A673 (cell line): ENCODE measurements around the gene KIAA1328. TPM values are rescaled to one million over a fixed set of nuclear protein-coding genes. Genes with fewer than 3 reads are reported as not detected.

Experiments used
- BruUV-seq: library from RNA; stranded (reverse); fragments of 400-500 nt; replicated peaks from 2 replicates; lab custom pipeline; 2021; lab: Mats Ljungman, UMichigan
- CTCF ChIA-PET: fragments of 300-600 bp; sonication (Branson Sonifier 250); formaldehyde crosslinking; loops from one replicate; lab custom pipeline; 2022; ENCODE audit warnings: antibody characterized with exemption; lab: Charles Lee
- POLR2A ChIA-PET: fragments of 300-600 bp; sonication (Branson Sonifier 250); formaldehyde crosslinking; loops from one replicate; lab custom pipeline; 2022; ENCODE audit warnings: antibody characterized with exemption; ENCODE audit not compliant: low non-redundant PET; lab: Charles Lee
- DNase-seq: peaks from one replicate; pipeline ENCODE4 v3.0.0-alpha.2; 2015; ENCODE audit warnings: low spot score
- H3K27ac ChIP-seq: fragments of 200-600 bp; sonication (generic); 2 replicates; pipeline ENCODE4 v1.5.1; 2016; ENCODE audit warnings: mixed run types, low read depth, mild to moderate bottlenecking, mixed read lengths, antibody characterized with exemption, low read length; ENCODE audit not compliant: poor library complexity, severe bottlenecking
- H3K27me3 ChIP-seq: fragments of 200-600 bp; sonication (generic); replicated peaks from 2 replicates; pipeline ENCODE4 v1.6.1; 2017; ENCODE audit warnings: mixed run types, low read depth, mild to moderate bottlenecking, mixed read lengths, antibody characterized with exemption, low read length; ENCODE audit not compliant: insufficient read depth, poor library complexity
- H3K36me3 ChIP-seq: fragments of 200-600 bp; sonication (generic); 2 replicates; pipeline ENCODE4 v1.6.1; 2016; ENCODE audit warnings: mixed run types, mild to moderate bottlenecking, mixed read lengths, antibody characterized with exemption, low read length; ENCODE audit not compliant: insufficient read depth, poor library complexity, severe bottlenecking
- H3K4me1 ChIP-seq: fragments of 200-600 bp; sonication (generic); 2 replicates; pipeline ENCODE4 v1.6.1; 2017; ENCODE audit warnings: mixed run types, mild to moderate bottlenecking, mixed read lengths, antibody characterized with exemption, low read length; ENCODE audit not compliant: insufficient read depth, poor library complexity, severe bottlenecking
- H3K4me3 ChIP-seq: fragments of 200-600 bp; sonication (generic); 2 replicates; pipeline ENCODE4 v1.5.1; 2016; ENCODE audit warnings: low read depth, mixed run types, mild to moderate bottlenecking, mixed read lengths, low read length; ENCODE audit not compliant: poor library complexity, severe bottlenecking
- H3K9me3 ChIP-seq: fragments of 200-600 bp; sonication (generic); 2 replicates; pipeline ENCODE4 v1.6.1; 2016; ENCODE audit warnings: mixed run types, low read depth, mild to moderate bottlenecking, mixed read lengths, antibody characterized with exemption, low read length; ENCODE audit not compliant: poor library complexity, severe bottlenecking
- EZH2 ChIP-seq: fragments of 200-600 bp; sonication (generic); IDR thresholded peaks from 2 replicates; pipeline ENCODE4 v1.6.1; 2017; ENCODE audit warnings: borderline replicate concordance, low read depth, mild to moderate bottlenecking, mixed read lengths, antibody characterized with exemption, low read length; ENCODE audit not compliant: poor library complexity, severe bottlenecking
- intact Hi-C: fragments of 100-400 bp; cut with micrococcal nuclease; formaldehyde crosslinking; loops from one replicate; pipeline ENCODE4 v1.10.0; 2022; ENCODE audit not compliant: unreplicated experiment
- total RNA-seq: library from RNA; stranded (reverse); gene quantifications from 2 replicates; pipeline ENCODE4 v1.2.3, GENCODE V29; 2021
- TF ChIP-seq, protein P1 (sequence below): fragments of 300-800, 200-600 bp; sonication (generic); conservative IDR thresholded peaks from 2 replicates; pipeline ENCODE4 v1.5.1; 2017; ENCODE audit warnings: low read depth, mild to moderate bottlenecking, antibody characterized with exemption, low read length, moderate library complexity, mixed read lengths

The KIAA1328 gene
- total RNA-seq, 1 experiment from 2014 or later, result 6.5 TPM

DNA sequence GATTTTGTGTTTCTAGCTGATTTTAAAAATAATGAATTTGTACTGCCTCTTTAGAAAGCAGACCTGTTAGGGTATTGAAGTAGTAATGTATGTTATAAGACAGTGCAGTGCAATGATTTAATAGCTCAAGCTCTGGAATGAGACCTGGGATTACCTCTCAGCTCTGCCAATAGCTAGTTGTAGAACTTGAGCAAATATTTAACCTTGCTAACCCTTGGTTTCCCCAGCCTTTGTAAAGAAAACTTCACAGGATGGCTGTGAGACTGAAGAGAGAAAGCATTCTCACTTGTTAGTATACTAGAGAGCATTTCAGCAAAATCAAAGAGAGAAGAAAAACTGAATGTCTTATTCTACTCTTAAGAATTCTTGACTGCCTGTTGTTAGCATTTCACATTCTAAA lies 293.9 kb downstream of the KIAA1328 start:
- BruUV-seq, result no TSS peak
- Histone ChIP-seq H3K9me3 (no peaks in the 10 kb centered on the region), H3K27me3 (no peaks in the 10 kb centered on the region), H3K4me1 (no peaks in the 10 kb centered on the region), H3K27ac (no peak overlapping the region), H3K36me3 (no peaks in the 10 kb centered on the region), H3K4me3 (no peak overlapping the region)
- POLR2A ChIA-PET, result no interaction called here
- CTCF ChIA-PET, result no interaction called here
- DNase-seq, result no peak
- intact Hi-C loops, result no loop called here
- TF ChIP-seq, protein P1, sequence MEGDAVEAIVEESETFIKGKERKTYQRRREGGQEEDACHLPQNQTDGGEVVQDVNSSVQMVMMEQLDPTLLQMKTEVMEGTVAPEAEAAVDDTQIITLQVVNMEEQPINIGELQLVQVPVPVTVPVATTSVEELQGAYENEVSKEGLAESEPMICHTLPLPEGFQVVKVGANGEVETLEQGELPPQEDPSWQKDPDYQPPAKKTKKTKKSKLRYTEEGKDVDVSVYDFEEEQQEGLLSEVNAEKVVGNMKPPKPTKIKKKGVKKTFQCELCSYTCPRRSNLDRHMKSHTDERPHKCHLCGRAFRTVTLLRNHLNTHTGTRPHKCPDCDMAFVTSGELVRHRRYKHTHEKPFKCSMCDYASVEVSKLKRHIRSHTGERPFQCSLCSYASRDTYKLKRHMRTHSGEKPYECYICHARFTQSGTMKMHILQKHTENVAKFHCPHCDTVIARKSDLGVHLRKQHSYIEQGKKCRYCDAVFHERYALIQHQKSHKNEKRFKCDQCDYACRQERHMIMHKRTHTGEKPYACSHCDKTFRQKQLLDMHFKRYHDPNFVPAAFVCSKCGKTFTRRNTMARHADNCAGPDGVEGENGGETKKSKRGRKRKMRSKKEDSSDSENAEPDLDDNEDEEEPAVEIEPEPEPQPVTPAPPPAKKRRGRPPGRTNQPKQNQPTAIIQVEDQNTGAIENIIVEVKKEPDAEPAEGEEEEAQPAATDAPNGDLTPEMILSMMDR, result no peak
- no peak for TF ChIP-seq EZH2

GRCh38 chr18:37124516-37124915 lies 295.6 kb downstream of the KIAA1328 start:
- Histone ChIP-seq H3K9me3 (no peaks in the 10 kb centered on the region), H3K4me3 (no peak overlapping the region), H3K4me1 (no peaks in the 10 kb centered on the region), H3K27me3 (no peaks in the 10 kb centered on the region), H3K36me3 (no peaks in the 10 kb centered on the region), H3K27ac (no peak overlapping the region)
- intact Hi-C loops, result no loop called here
- CTCF ChIA-PET, result no interaction called here
- POLR2A ChIA-PET, result no interaction called here
- no peak for DNase-seq
- TF ChIP-seq, protein P1, result no peak
- TF ChIP-seq EZH2, result no peak
- no TSS peak for BruUV-seq

DNA sequence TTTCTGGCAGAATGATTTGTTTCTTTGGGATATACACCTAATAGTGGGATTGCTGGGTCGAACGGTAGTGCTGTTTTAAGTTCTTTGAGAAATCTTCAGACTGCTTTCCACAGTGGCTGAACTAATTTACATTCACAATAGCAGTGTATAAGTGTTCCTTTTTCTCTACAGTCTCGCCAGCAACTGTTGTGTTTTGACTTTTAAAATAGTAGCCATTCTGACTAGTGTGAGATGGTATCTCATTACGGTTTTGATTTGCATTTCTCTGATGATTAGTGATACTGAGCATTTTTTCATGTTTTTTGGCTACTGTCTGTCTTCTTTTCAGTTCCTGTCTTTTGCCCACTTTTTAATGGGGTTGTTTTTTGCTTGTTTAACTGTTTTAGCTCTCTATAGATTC lies 306.2 kb downstream of the KIAA1328 start:
- BruUV-seq, result no TSS peak
- ChIA-PET CTCF (no interaction called here), POLR2A (no interaction called here)
- no peaks in the 10 kb centered on the region for H3K36me3 ChIP-seq
- no peak overlapping the region for H3K27ac ChIP-seq
- TF ChIP-seq, protein P1, result no peak
- no peak for TF ChIP-seq EZH2
- H3K27me3 ChIP-seq, result no peaks in the 10 kb centered on the region
- DNase-seq, result no peak
- intact Hi-C loops, result no loop called here
- H3K4me1 ChIP-seq, result no peaks in the 10 kb centered on the region
- H3K9me3 ChIP-seq, result no peaks in the 10 kb centered on the region
- H3K4me3 ChIP-seq, result no peak overlapping the region
